ENCODE data around the gene MCF2L2. TPM values are rescaled to one million over a fixed set of nuclear protein-coding genes. Genes with fewer than 3 reads are reported as not detected.

MCF2L2 gene
- total RNA-seq, 1 experiment from 2014 or later, result 3.4 TPM

DNA sequence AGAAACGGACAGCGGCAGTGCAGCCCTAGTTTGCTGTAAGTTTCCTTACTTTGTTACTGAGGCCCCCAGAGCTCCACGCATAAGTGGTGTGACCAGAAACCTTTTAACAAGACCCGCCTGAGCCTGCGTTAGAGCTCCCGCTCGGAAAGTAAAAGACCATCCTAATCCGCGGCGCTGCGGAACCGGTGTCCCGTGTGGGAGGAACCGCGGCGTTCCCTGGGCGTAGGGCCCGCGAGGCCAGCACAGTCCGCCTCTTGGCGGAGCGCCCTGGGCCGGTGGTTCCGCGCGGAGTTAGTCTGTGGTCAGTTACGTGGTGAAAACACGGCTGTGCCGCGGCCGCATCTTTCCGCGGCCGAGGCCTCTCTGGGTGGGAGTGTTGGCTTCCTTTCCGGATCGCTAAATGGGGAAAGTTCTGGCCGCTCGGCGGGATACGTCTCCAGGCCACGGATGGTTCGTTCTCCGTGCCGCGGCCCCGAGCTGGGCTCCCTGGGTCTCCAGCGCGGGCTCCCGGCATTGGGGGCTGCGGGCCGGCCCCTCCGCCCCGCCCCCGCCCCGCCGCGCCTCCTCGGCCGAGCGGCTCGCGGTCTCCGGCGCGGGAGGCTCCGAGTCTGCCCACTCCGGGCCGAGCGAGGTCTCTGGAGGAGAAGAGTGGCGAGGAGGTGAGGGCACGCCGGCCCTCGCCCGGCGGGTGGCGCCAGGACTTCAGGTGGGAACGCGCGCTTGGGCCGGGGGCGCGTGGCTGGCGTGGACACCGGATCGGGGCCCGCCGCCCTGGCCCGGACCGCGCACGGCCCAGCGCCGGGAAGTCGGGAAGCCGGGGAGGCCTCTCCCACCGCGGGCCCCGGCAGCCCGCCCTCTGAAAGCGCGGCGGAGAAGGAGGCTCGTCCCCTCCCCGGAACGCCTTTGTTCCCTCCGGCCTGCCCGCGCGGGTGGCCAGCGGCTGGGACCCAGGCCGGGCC, 174.6 kb downstream of the MCF2L2 start:
- H3K36me3 Mint-ChIP-seq (ENCODE audit: insufficient read depth, unreplicated experiment), result peaks cover 11% of the 10 kb centered on the region
- H3K4me3 Mint-ChIP-seq (ENCODE audit: unreplicated experiment), result peak overlapping the region; percentile 93
- peaks cover 42% of the 10 kb centered on the region for H3K4me1 Mint-ChIP-seq (ENCODE audit: insufficient read depth, unreplicated experiment)
- ChIA-PET POLR2A (interaction anchor here (0.7 to 10.9 kb wide), 30 partner anchors 7 to 382 kb away, joined by 3 to 219 read pairs (median 6); partner anchors contain the start of gene KLHL24), CTCF (interaction anchor here (0.6 to 5.2 kb wide), 8 partner anchors 12 to 512 kb away, joined by 3 to 36 read pairs (median 4); no protein-coding TSS in a partner anchor)
- peak overlapping the region; percentile 90 for H3K27ac Mint-ChIP-seq (ENCODE audit: low read depth, unreplicated experiment)
- no peaks in the 10 kb centered on the region for H3K27me3 Mint-ChIP-seq (ENCODE audit: insufficient read depth, unreplicated experiment)
- peak; percentile 55 for DNase-seq (ENCODE audit: unreplicated experiment)
- intact Hi-C loops (cut with micrococcal nuclease), result loop anchor here (1.0 to 10.0 kb wide), 4 partner anchors 33 to 128 kb away; no protein-coding TSS in a partner anchor
- no peaks in the 10 kb centered on the region for H3K9me3 Mint-ChIP-seq (ENCODE audit: unreplicated experiment)
- BruUV-seq (replicated peaks), result no TSS peak
- TF ChIP-seq, protein P1, sequence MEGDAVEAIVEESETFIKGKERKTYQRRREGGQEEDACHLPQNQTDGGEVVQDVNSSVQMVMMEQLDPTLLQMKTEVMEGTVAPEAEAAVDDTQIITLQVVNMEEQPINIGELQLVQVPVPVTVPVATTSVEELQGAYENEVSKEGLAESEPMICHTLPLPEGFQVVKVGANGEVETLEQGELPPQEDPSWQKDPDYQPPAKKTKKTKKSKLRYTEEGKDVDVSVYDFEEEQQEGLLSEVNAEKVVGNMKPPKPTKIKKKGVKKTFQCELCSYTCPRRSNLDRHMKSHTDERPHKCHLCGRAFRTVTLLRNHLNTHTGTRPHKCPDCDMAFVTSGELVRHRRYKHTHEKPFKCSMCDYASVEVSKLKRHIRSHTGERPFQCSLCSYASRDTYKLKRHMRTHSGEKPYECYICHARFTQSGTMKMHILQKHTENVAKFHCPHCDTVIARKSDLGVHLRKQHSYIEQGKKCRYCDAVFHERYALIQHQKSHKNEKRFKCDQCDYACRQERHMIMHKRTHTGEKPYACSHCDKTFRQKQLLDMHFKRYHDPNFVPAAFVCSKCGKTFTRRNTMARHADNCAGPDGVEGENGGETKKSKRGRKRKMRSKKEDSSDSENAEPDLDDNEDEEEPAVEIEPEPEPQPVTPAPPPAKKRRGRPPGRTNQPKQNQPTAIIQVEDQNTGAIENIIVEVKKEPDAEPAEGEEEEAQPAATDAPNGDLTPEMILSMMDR (IDR thresholded peaks at IDR 0.05; ENCODE audit: unreplicated experiment), result no peak

DNA sequence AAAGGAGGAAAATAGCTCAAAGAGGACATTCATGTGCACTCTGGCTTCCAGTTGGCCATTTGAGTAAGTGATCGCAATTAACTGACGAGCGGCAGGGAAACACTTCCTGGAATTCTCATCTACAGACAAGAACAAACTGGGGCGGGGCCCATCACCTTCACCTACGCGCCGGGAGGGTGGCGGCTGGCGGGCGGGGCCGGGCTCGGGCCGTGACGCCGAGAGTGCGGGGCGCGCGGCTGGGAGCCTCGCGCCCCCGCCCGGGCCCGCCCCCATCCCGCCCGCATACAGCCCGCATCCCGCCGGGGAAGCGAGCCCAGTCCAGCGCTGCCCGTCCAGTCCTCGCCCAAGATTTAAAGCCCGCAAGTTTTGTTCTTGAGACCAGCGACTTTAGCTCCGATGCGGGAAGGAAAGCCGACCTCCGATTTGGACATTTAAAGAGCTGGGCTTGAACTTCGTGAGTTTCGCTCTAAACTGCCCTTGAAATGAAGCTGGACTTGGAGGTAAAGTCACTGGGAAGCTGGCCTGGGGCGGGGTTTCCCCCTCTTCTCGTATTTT, 175.4 kb downstream of the MCF2L2 start, which contains the start of gene B3GNT5:
Gene B3GNT5 (plus strand): TSS at position 281 of the 555 bp plus-strand sequence. CDS start 16,546 bp downstream, outside the sequence.
- peak within 1 kb of the TSS; percentile 93 for H3K4me3 Mint-ChIP-seq (ENCODE audit: unreplicated experiment)
- H3K27ac Mint-ChIP-seq (ENCODE audit: low read depth, unreplicated experiment), result no peak within 1 kb of the TSS
- no peaks in the 10 kb centered on the region for H3K27me3 Mint-ChIP-seq (ENCODE audit: insufficient read depth, unreplicated experiment)
- TF ChIP-seq, protein P1 (IDR thresholded peaks at IDR 0.05; ENCODE audit: unreplicated experiment), result no peak
- DNase-seq (ENCODE audit: unreplicated experiment), result peak; percentile 85
- peaks cover 37% of the 10 kb centered on the region for H3K4me1 Mint-ChIP-seq (ENCODE audit: insufficient read depth, unreplicated experiment)
- POLR2A ChIA-PET, result interaction anchor here (0.7 to 10.9 kb wide), 33 partner anchors 8 to 384 kb away, joined by 3 to 219 read pairs (median 6); partner anchors contain the start of gene KLHL24
- H3K36me3 Mint-ChIP-seq (ENCODE audit: insufficient read depth, unreplicated experiment), result peaks cover 5% of the 10 kb centered on the region
- no TSS peak for BruUV-seq (replicated peaks)
- no peaks in the 10 kb centered on the region for H3K9me3 Mint-ChIP-seq (ENCODE audit: unreplicated experiment)
- intact Hi-C loops (cut with micrococcal nuclease), result loop anchor here (1.0 to 10.0 kb wide), 3 partner anchors 69 to 129 kb away; no protein-coding TSS in a partner anchor
- CTCF ChIA-PET, result interaction anchor here (0.6 to 5.2 kb wide), 12 partner anchors 8 to 513 kb away, joined by 3 to 36 read pairs (median 4); no protein-coding TSS in a partner anchor

DNA sequence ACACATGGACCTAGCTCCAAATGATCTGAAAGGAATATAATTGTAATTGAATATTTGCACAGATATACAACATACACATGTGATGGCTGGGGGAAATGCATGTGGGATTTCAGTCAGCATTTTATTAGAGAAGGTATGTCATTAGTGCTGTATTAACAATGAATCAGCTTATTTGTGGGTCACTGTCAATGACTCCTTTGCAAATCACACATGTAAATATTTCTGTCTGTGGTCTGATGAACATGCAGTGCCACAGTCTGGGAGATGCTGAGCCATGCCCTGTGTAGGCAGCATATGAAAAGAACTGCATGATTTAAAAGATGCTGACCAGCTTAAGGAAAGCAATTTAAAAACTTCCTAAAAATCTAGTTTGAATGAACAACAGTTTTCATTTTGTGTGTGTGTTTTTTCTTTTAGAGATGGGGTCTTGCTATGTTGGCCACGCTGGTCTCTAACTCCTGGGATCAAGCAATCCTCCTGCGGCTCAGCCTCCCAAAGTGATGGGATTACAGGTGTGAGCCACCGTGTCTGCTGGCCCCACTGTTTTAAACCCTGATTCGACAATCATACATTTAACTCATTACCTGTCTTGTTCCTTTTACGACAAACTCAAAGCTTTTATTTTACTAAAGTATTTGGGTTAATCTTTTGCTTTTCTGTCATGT, 176.2 kb downstream of the MCF2L2 start:
- H3K27me3 Mint-ChIP-seq (ENCODE audit: insufficient read depth, unreplicated experiment), result no peaks in the 10 kb centered on the region
- BruUV-seq (replicated peaks), result TSS peak; percentile 50
- TF ChIP-seq, protein P1 (IDR thresholded peaks at IDR 0.05; ENCODE audit: unreplicated experiment), result no peak
- H3K9me3 Mint-ChIP-seq (ENCODE audit: unreplicated experiment), result no peaks in the 10 kb centered on the region
- H3K27ac Mint-ChIP-seq (ENCODE audit: low read depth, unreplicated experiment), result no peak overlapping the region
- intact Hi-C loops (cut with micrococcal nuclease), result loop anchor here (10.0 kb wide), 1 partner anchor 73 kb away; no protein-coding TSS in a partner anchor
- no peaks in the 10 kb centered on the region for H3K36me3 Mint-ChIP-seq (ENCODE audit: insufficient read depth, unreplicated experiment)
- ChIA-PET POLR2A (interaction anchor here (0.6 to 10.9 kb wide), 26 partner anchors 8 to 385 kb away, joined by 3 to 219 read pairs (median 7); partner anchors contain the start of gene KLHL24), CTCF (interaction anchor here (0.7 to 5.2 kb wide), 7 partner anchors 9 to 134 kb away, joined by 3 to 36 read pairs (median 6); no protein-coding TSS in a partner anchor)
- H3K4me1 Mint-ChIP-seq (ENCODE audit: insufficient read depth, unreplicated experiment), result peaks cover 29% of the 10 kb centered on the region
- DNase-seq (ENCODE audit: unreplicated experiment), result no peak
- H3K4me3 Mint-ChIP-seq (ENCODE audit: unreplicated experiment), result peak overlapping the region; percentile 93
